H1 (cell line): ENCODE results near the gene IL22RA2. TPM values are rescaled to one million over a fixed set of nuclear protein-coding genes. Genes with fewer than 3 reads are reported as not detected.

ENCODE experiments used
- CTCF ChIA-PET: fragments of 300-600 bp; sonication (Branson Sonifier 250); formaldehyde crosslinking; loops from one replicate; lab custom pipeline; 2021; ENCODE audit not compliant: partially characterized antibody; lab: Charles Lee
- POLR2A ChIA-PET: fragments of 300-600 bp; sonication (Branson Sonifier 250); formaldehyde crosslinking; loops from one replicate; lab custom pipeline; 2021; ENCODE audit warnings: inconsistent platforms; ENCODE audit not compliant: partially characterized antibody; lab: Charles Lee
- DNase-seq, 2 experiments: peaks; one replicate each; pipeline versions ENCODE4 v3.0.0 to v3.0.0-alpha.2; 2010 to 2022; ENCODE audit warnings: low spot score in 2 of 2, low read depth in 1 of 2, mixed read lengths in 1 of 2
- FAIRE-seq: peaks from 2 replicates; lab custom pipeline; 2011; peaks lifted over from hg19 to GRCh38; lab: Jason Lieb, UNC
- H2AFZ ChIP-seq: 2 replicates; pipeline ENCODE4 v1.8.1; 2012; ENCODE audit warnings: low read length, inconsistent platforms
- H2AK5ac ChIP-seq: 2 replicates; pipeline ENCODE4 v1.6.1; 2013; ENCODE audit warnings: low read depth, low read length
- H2BK120ac ChIP-seq: replicated peaks from 2 replicates; pipeline ENCODE3; 2013; ENCODE audit warnings: low read depth, low read length, inconsistent platforms
- H2BK12ac ChIP-seq: 2 replicates; pipeline ENCODE4 v1.6.1; 2013; ENCODE audit warnings: low read depth, low read length
- H2BK15ac ChIP-seq: 2 replicates; pipeline ENCODE4 v1.6.1; 2013; ENCODE audit warnings: low read length
- H2BK20ac ChIP-seq: 2 replicates; pipeline ENCODE4 v1.6.1; 2013; ENCODE audit warnings: low read length
- H2BK5ac ChIP-seq: 2 replicates; pipeline ENCODE4 v1.6.1; 2013; ENCODE audit warnings: low read depth, low read length
- H3K14ac ChIP-seq: 2 replicates; pipeline ENCODE4 v1.6.1; 2013; ENCODE audit warnings: inconsistent platforms; ENCODE audit not compliant: insufficient read length
- H3K18ac ChIP-seq: 2 replicates; pipeline ENCODE4 v1.6.1; 2013; ENCODE audit warnings: low read length; ENCODE audit errors: extremely low read depth
- H3K23ac ChIP-seq: 2 replicates; pipeline ENCODE4 v1.6.1; 2013; ENCODE audit warnings: inconsistent platforms; ENCODE audit not compliant: insufficient read length
- H3K23me2 ChIP-seq: 2 replicates; pipeline ENCODE4 v1.6.1; 2013; ENCODE audit warnings: low read depth, low read length
- H3K27ac ChIP-seq: 2 replicates; pipeline ENCODE4 v1.6.1; 2011; ENCODE audit warnings: low read depth, low read length, inconsistent platforms
- H3K27me3 ChIP-seq, 4 experiments: replicated peaks in 1 of 4; 1 replicate in 1 of 4; 2 replicates in 3 of 4; pipeline versions ENCODE4 v1.6.1 to v1.8.1; 2011 to 2013; ENCODE audit warnings: low read length in 3 of 4, mild to moderate bottlenecking in 3 of 4, inconsistent platforms in 2 of 4, mixed read lengths in 2 of 4, moderate library complexity in 1 of 4; ENCODE audit not compliant: control insufficient read depth in 3 of 4, insufficient read depth in 3 of 4; ENCODE audit errors: extremely low read depth in 1 of 4
- H3K36me3 ChIP-seq, 4 experiments: 2 replicates each; pipeline versions ENCODE4 v1.6.1 to v1.8.1; 2011 to 2013; ENCODE audit warnings: mild to moderate bottlenecking in 4 of 4, low read length in 3 of 4, moderate library complexity in 2 of 4, control low read depth in 1 of 4, inconsistent platforms in 1 of 4; ENCODE audit not compliant: insufficient read depth in 4 of 4, control insufficient read depth in 2 of 4
- H3K4ac ChIP-seq: replicated peaks from 2 replicates; pipeline ENCODE3; 2013; ENCODE audit warnings: low read length, low read depth, mixed read lengths, inconsistent platforms; ENCODE audit not compliant: insufficient read length
- H3K4me1 ChIP-seq, 4 experiments: replicated peaks in 1 of 4; 1 replicate in 1 of 4; 2 replicates in 3 of 4; pipeline versions ENCODE4 v1.6.1 to v1.8.1; 2011 to 2013; ENCODE audit warnings: low read length in 3 of 4, inconsistent platforms in 2 of 4, mixed read lengths in 1 of 4; ENCODE audit not compliant: insufficient read depth in 4 of 4, control insufficient read depth in 3 of 4
- H3K4me2 ChIP-seq, 2 experiments: 2 replicates each; pipeline versions ENCODE4 v1.6.1 to v1.8.1; 2011 to 2013; ENCODE audit warnings: low read depth in 2 of 2, low read length in 2 of 2, control low read depth in 1 of 2, inconsistent platforms in 1 of 2, mild to moderate bottlenecking in 1 of 2; ENCODE audit not compliant: insufficient read depth in 1 of 2
- H3K4me3 ChIP-seq, 4 experiments: fragments of 200-600, 300-600 bp in 1 of 4; sonication (generic), shearing (Covaris generic), sonication (Bioruptor Twin) in 1 of 4; 2 replicates each; pipeline versions ENCODE4 v1.5.1 to v1.8.1; 2011 to 2016; ENCODE audit warnings: low read length in 4 of 4, low read depth in 3 of 4, control low read depth in 2 of 4, inconsistent platforms in 2 of 4, mild to moderate bottlenecking in 2 of 4, mixed read lengths in 1 of 4, moderate library complexity in 1 of 4; ENCODE audit not compliant: insufficient read depth in 2 of 4; ENCODE audit errors: extremely low read depth in 1 of 4
- H3K56ac ChIP-seq: replicated peaks from 2 replicates; pipeline ENCODE3; 2013; ENCODE audit warnings: low read depth, mild to moderate bottlenecking, mixed read lengths, low read length, inconsistent platforms; ENCODE audit not compliant: insufficient read length
- H3K79me1 ChIP-seq: 2 replicates; pipeline ENCODE4 v1.6.1; 2013; ENCODE audit warnings: low read depth, low read length, control low read depth
- H3K79me2 ChIP-seq, 2 experiments: 2 replicates each; pipeline versions ENCODE4 v1.6.1 to v1.8.1; 2012 to 2013; ENCODE audit warnings: low read length in 2 of 2, mild to moderate bottlenecking in 2 of 2, inconsistent platforms in 1 of 2; ENCODE audit not compliant: insufficient read depth in 2 of 2, control insufficient read depth in 1 of 2
- H3K9ac ChIP-seq, 4 experiments: replicated peaks in 1 of 4; 1 replicate in 1 of 4; 2 replicates in 3 of 4; pipeline versions ENCODE4 v1.6.1 to v1.8.1; 2011 to 2013; ENCODE audit warnings: low read depth in 3 of 4, low read length in 3 of 4, control low read depth in 2 of 4, mild to moderate bottlenecking in 2 of 4, moderate library complexity in 2 of 4, inconsistent platforms in 1 of 4; ENCODE audit errors: extremely low read depth in 1 of 4
- H3K9me3 ChIP-seq, 2 experiments: 2 replicates each; pipeline versions ENCODE4 v1.6.1 to v1.8.1; 2012 to 2013; ENCODE audit warnings: mild to moderate bottlenecking in 2 of 2, moderate library complexity in 2 of 2, control low read depth in 1 of 2, inconsistent platforms in 1 of 2, low read depth in 1 of 2, low read length in 1 of 2, mixed read lengths in 1 of 2; ENCODE audit not compliant: insufficient read depth in 2 of 2
- H4K20me1 ChIP-seq, 2 experiments: replicated peaks in 1 of 2; 2 replicates each; pipeline versions ENCODE3 to v1.8.1; 2011 to 2013; ENCODE audit warnings: inconsistent platforms in 2 of 2, low read length in 2 of 2, mild to moderate bottlenecking in 1 of 2; ENCODE audit not compliant: insufficient read depth in 2 of 2, control insufficient read depth in 1 of 2
- H4K5ac ChIP-seq: 2 replicates; pipeline ENCODE4 v1.6.1; 2013; ENCODE audit warnings: low read length, low read depth, mixed read lengths, inconsistent platforms; ENCODE audit not compliant: insufficient read length
- H4K8ac ChIP-seq: 2 replicates; pipeline ENCODE4 v1.8.0; 2013; ENCODE audit warnings: mild to moderate bottlenecking, moderate library complexity, low read length, inconsistent platforms; ENCODE audit not compliant: insufficient read depth; ENCODE audit errors: extremely low read depth
- H4K91ac ChIP-seq: replicated peaks from 2 replicates; pipeline ENCODE3; 2013; ENCODE audit warnings: low read length, mixed read lengths, inconsistent platforms; ENCODE audit not compliant: insufficient read length
- CHD1 ChIP-seq: IDR thresholded peaks from 2 replicates; pipeline ENCODE4 v1.6.1; 2012; ENCODE audit warnings: low read depth, low read length, improper control_type of control experiment
- CTCF ChIP-seq, 3 experiments: IDR thresholded peaks; 1 replicate in 2 of 3; 2 replicates in 1 of 3; pipeline versions ENCODE4 v1.5.1 to v1.6.1; 2011; ENCODE audit warnings: low read length in 3 of 3, mild to moderate bottlenecking in 3 of 3, inconsistent platforms in 2 of 3, low read depth in 1 of 3, moderate library complexity in 1 of 3; ENCODE audit not compliant: insufficient read depth in 1 of 3; ENCODE audit errors: control extremely low read depth in 1 of 3
- GABPA ChIP-seq: IDR thresholded peaks from 2 replicates; pipeline ENCODE4 v1.6.1; 2011; ENCODE audit warnings: mild to moderate bottlenecking, low read length, moderate library complexity, borderline replicate concordance; ENCODE audit not compliant: insufficient read depth
- JUND ChIP-seq: IDR thresholded peaks from 2 replicates; pipeline ENCODE4 v1.6.1; 2011; ENCODE audit warnings: mild to moderate bottlenecking, improper control_type of control experiment, low read length
- KDM5A ChIP-seq: fragments of 200-600 bp; IDR thresholded peaks from 2 replicates; pipeline ENCODE4 v1.7.1; 2012; ENCODE audit warnings: mild to moderate bottlenecking, low read length, inconsistent platforms, mixed read lengths
- MAFK ChIP-seq: IDR thresholded peaks from 2 replicates; pipeline ENCODE4 v1.6.1; 2012; ENCODE audit warnings: low read depth, mild to moderate bottlenecking, improper control_type of control experiment, low read length
- RNF2 ChIP-seq: fragments of 200-900, 300-1000 bp; sonication (generic); IDR thresholded peaks from 2 replicates; pipeline ENCODE4 v1.7.1; 2016; ENCODE audit warnings: borderline replicate concordance, low read depth, mild to moderate bottlenecking, antibody characterized with exemption, low read length; ENCODE audit not compliant: poor library complexity, severe bottlenecking; ENCODE audit errors: missing control alignments
- SP1 ChIP-seq: IDR thresholded peaks from 2 replicates; pipeline ENCODE4 v1.6.1; 2011; ENCODE audit warnings: low read depth, low read length
- SUZ12 ChIP-seq: fragments of 200-600 bp; sonication (generic); IDR thresholded peaks from 2 replicates; pipeline ENCODE4 v1.6.1; 2012; ENCODE audit warnings: mild to moderate bottlenecking, inconsistent platforms, low read length, moderate library complexity, mixed read lengths
- TBP ChIP-seq: IDR thresholded peaks from 2 replicates; pipeline ENCODE4 v1.6.1; 2011; ENCODE audit warnings: low read depth, low read length, improper control_type of control experiment
- ZNF274 ChIP-seq: IDR thresholded peaks from 2 replicates; pipeline ENCODE4 v1.7.0; 2012; ENCODE audit warnings: low read length, borderline replicate concordance; ENCODE audit errors: extremely low read depth
- WGBS, 2 experiments: shearing (Covaris generic) in 1 of 2; methylation state at CpG; one replicate each; pipeline versions ENCODE4 v1.1.6 to v1.1.7; 2013 to 2015; ENCODE audit warnings: low lambda C conversion rate in 2 of 2, mixed read lengths in 2 of 2, inconsistent platforms in 1 of 2, low coverage in 1 of 2, missing lambda C conversion rate in 1 of 2; ENCODE audit not compliant: insufficient replicate concordance in 2 of 2, insufficient coverage in 1 of 2, insufficient read length in 1 of 2; ENCODE audit errors: extremely low coverage in 1 of 2, missing lambda C conversion rate in 1 of 2; 5-methylcytosine and 5-hydroxymethylcytosine counted together
- polyA plus RNA-seq, 7 experiments: library from polyadenylated mRNA; depleted of rRNA in 3 of 7; stranded (reverse) in 5 of 7; unstranded in 2 of 7; fragments of >200 nt in 5 of 7; fragments of 200-250 nt in 2 of 7; gene quantifications; 1 replicate in 5 of 7; 2 replicates in 1 of 7; 4 replicates in 1 of 7; pipeline versions ENCODE4 v1.2.1 to v1.2.3, GENCODE V29; 2011 to 2013; ENCODE audit warnings: missing spikeins in 2 of 7, mixed read lengths in 2 of 7
- total RNA-seq: library from RNA; stranded (reverse); fragmentation: NEBNext Ultra II Directional; extraction: Animal tissue kit (Norgen Biotek cat#: 25700); gene quantifications from 2 replicates; pipeline ENCODE4 v1.2.1, GENCODE V29; 2021

Gene IL22RA2
- total and polyA plus RNA-seq, 2 of the 8 experiments (the other 6 are each of a cell fraction or from before 2014, with no cell fraction given): not detected

- no peak overlapping the region for H4K5ac ChIP-seq
- H3K4me1 ChIP-seq: no peaks in the 10 kb centered on the region
- no peak overlapping the region for H3K27ac ChIP-seq
- H2BK12ac ChIP-seq: no peak overlapping the region
- no peak overlapping the region for H3K56ac ChIP-seq
- H3K18ac ChIP-seq: no peak overlapping the region
- H2BK15ac ChIP-seq: no peak overlapping the region
- no peak overlapping the region for H2BK5ac ChIP-seq
- no peaks in the 10 kb centered on the region for H3K36me3 ChIP-seq
- CTCF ChIA-PET: interaction anchor here (1.0 kb wide), 1 partner anchor 496 kb away, joined by 3 read pairs; no protein-coding TSS in a partner anchor
- no peak overlapping the region for H4K8ac ChIP-seq
- H2BK20ac ChIP-seq: no peak overlapping the region
- POLR2A ChIA-PET: no interaction called here
- H3K9ac ChIP-seq: no peak overlapping the region
- H2BK120ac ChIP-seq: no peak overlapping the region
- no peak overlapping the region for H3K4me3 ChIP-seq
- no peaks in the 10 kb centered on the region for H3K9me3 ChIP-seq
- no peak overlapping the region for H3K23ac ChIP-seq
- no peaks in the 10 kb centered on the region for H3K27me3 ChIP-seq
- no peak overlapping the region for H3K14ac ChIP-seq
- no peaks in the 10 kb centered on the region for H4K20me1 ChIP-seq
- no peak overlapping the region for H3K4me2 ChIP-seq
- no peak for DNase-seq
- no peak overlapping the region for H2AFZ ChIP-seq
- H3K79me2 ChIP-seq: no peaks in the 10 kb centered on the region
- H3K23me2 ChIP-seq: no peaks in the 10 kb centered on the region
- H3K4ac ChIP-seq: no peak overlapping the region
- H4K91ac ChIP-seq: no peak overlapping the region
- H3K79me1 ChIP-seq: no peaks in the 10 kb centered on the region
- no peak overlapping the region for H2AK5ac ChIP-seq
- FAIRE-seq: no peak
- WGBS, 2 experiments: 93% methylated on average over 4 of the region's 4 CpGs; no CpG with 5 or more reads in 1 of the 2 experiments
- no peak for TF ChIP-seq CTCF (IDR thresholded peaks at IDR 0.05; ENCODE audit: control extremely low read depth in 1 of 3, insufficient read depth in 1 of 3, low read depth in 1 of 3, low read length in 3 of 3)
- TF ChIP-seq SUZ12: no peak
- no peak for TF ChIP-seq CHD1
- no peak for TF ChIP-seq SP1
- TF ChIP-seq RNF2: no peak
- TF ChIP-seq TBP: no peak
- no peak for TF ChIP-seq GABPA
- no peak for TF ChIP-seq KDM5A
- no peak for TF ChIP-seq ZNF274
- TF ChIP-seq MAFK: no peak
- no peak for TF ChIP-seq JUND
These were observed 27.2 kb downstream of the IL22RA2 start for GRCh38 chr6:137146206-137146605.
